ENCODE measurements around the gene REXO4. TPM values are rescaled to one million over a fixed set of nuclear protein-coding genes. Genes with fewer than 3 reads are reported as not detected.

The REXO4 gene
- total and polyA plus RNA-seq, 9 of the 15 experiments (the other 6 are each of a cell fraction or from before 2014, with no cell fraction given) = 3.4 to 72.9 (median 31.1) TPM

GRCh38 chr9:133375724-133376654, 41.8 kb downstream of the REXO4 start, which contains the start of the genes STKLD1 and SURF4 (continued):
- no peak for TF ChIP-seq GABPB2 (CRISPR knock-in tag; conservative IDR thresholded peaks at IDR 0.05)
- no peak for TF ChIP-seq HDAC6 (IDR thresholded peaks at IDR 0.05; ENCODE audit: low read depth, low read length)
- TF ChIP-seq ZNF511 (CRISPR knock-in tag; IDR thresholded peaks at IDR 0.05) = peak; percentile 94
- no peak for TF ChIP-seq ZNF696 (CRISPR knock-in tag; conservative IDR thresholded peaks at IDR 0.05)
- TF ChIP-seq ZNF668 (CRISPR knock-in tag; IDR thresholded peaks at IDR 0.05) = no peak
- peak; percentile 73; the same call in 1 of the 2 replicates for TF ChIP-seq E2F5 (CRISPR knock-in tag; IDR thresholded peaks at IDR 0.05)
- TF ChIP-seq SUPT5H (IDR thresholded peaks at IDR 0.05) = no peak
- no peak for TF ChIP-seq ELK1 (CRISPR knock-in tag; IDR thresholded peaks at IDR 0.05)
- peak; percentile 93 for TF ChIP-seq RBBP5 (IDR thresholded peaks at IDR 0.05; ENCODE audit: borderline replicate concordance, insufficient read depth, low read length, poor library complexity, severe bottlenecking)
- TF ChIP-seq EP400 (IDR thresholded peaks at IDR 0.05) = peak; percentile 54; the same call in 1 of the 2 replicates
- TF ChIP-seq ARNT (IDR thresholded peaks at IDR 0.05) = no peak
- TF ChIP-seq CBX8 (IDR thresholded peaks at IDR 0.05; ENCODE audit: borderline replicate concordance, extremely low read depth, low read depth, low read length, poor library complexity, severe bottlenecking) = no peak
- TF ChIP-seq ELF2 (CRISPR knock-in tag; IDR thresholded peaks at IDR 0.05) = peak; percentile 29; the same call in 1 of the 2 replicates
- TF ChIP-seq CLOCK (CRISPR knock-in tag; IDR thresholded peaks at IDR 0.05; ENCODE audit: borderline replicate concordance) = no peak
- TF ChIP-seq BRD9 (IDR thresholded peaks at IDR 0.05; ENCODE audit: low read depth, partially characterized antibody) = no peak
- TF ChIP-seq ILF3 (IDR thresholded peaks at IDR 0.05; ENCODE audit: borderline replicate concordance) = peak; percentile 88; the same call in 1 of the 2 replicates
- no peak for TF ChIP-seq MYNN (IDR thresholded peaks at IDR 0.05)
- TF ChIP-seq MYNN (CRISPR knock-in tag; IDR thresholded peaks at IDR 0.05) = no peak
- TF ChIP-seq ZNF766 (CRISPR knock-in tag; conservative IDR thresholded peaks at IDR 0.05) = no peak
- peak; percentile 81; the same call in 1 of the 2 replicates for TF ChIP-seq KLF13 (tag; IDR thresholded peaks at IDR 0.05; ENCODE audit: borderline replicate concordance, low read depth)
- TF ChIP-seq IRF1 (CRISPR knock-in tag; IDR thresholded peaks at IDR 0.05; ENCODE audit: borderline replicate concordance) = peak; percentile 68; the same call in 1 of the 2 replicates
